ENCODE data around the gene RORB.

RORB gene

GRCh38 chr9:74496819-74497747 lies at the start of gene RORB:
TSS of gene RORB (plus strand) at chr9:74497335. CDS start at chr9:74497977, 642 bp downstream.
- peak; percentile 28 for DNase-seq

DNA sequence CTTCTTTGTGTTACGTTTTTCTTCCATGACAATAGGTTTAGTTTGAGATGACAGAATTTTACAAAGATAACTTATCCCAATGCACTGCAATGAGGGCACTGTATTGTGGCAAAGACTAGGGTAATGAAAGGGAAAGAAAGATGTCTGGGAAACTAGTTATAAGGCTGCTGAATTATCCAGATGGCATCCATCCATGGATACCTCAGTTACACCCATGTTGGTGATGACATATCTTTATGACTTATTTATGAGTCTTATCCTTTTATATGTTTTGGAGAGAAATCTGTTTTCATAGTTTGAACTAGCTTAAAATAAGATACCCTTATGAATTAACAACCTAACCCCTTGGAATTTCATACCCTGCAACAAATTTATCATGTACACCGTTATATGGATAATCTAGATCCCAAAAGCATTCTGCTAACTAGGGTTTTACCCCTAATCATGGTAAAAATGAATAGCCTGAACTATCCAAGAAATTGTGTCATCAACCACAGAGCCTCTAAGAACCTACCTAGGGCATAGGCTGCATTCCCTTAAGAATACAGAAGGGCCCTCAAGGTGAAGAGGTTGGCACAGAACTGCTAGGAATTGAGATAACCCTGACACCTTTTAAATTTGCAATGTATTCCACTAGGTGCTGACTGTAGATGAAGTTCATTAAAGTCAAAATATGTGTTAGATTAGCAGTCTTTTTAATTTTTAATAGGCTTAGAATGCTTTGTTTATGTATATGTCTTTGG lies 49.5 kb upstream of the RORB start:
- DNase-seq, result no peak

GRCh38 chr9:74449060-74449459 lies 48.1 kb upstream of the RORB start:
- DNase-seq, result no peak

DNA sequence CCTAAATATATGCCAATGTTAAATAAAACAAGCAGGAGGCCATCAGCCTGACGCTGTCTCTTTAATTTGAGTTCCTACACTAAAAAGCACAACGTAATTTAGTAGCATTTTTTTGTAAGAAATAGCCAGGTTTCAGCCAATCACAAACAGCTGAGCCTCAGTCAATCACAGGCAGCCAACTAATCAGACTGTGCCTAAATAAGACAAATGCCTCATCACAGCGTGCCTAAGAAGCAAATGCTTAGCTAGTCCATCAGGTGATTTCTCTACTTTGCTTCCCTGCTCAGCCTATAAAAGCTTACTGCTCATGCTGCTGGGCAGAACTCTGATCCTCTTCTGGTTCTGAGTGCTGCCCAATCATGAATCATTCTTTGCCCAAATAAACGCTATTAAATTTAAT lies 38.3 kb upstream of the RORB start:
- no peak for DNase-seq

DNA sequence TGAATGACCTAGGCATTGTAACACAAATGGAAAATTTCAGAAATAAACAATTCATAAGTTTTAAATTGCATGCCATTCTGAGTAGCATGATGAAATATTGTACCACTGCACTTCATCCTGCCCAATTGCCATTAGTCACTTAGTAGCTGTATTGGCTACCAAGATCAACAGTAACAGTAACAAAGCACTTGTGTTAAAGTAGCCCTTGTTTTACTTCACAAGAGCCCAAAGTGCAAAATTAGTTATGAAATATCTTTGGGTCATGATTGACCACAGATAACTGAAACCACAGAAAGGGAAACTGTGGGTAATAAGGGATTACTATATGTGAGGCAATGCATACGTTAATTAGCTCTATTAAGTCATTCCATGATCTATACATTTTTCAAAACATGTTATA lies 33.3 kb upstream of the RORB start:
- DNase-seq, result no peak

GRCh38 chr9:74478606-74479005 lies 18.5 kb upstream of the RORB start:
- DNase-seq, result no peak

DNA sequence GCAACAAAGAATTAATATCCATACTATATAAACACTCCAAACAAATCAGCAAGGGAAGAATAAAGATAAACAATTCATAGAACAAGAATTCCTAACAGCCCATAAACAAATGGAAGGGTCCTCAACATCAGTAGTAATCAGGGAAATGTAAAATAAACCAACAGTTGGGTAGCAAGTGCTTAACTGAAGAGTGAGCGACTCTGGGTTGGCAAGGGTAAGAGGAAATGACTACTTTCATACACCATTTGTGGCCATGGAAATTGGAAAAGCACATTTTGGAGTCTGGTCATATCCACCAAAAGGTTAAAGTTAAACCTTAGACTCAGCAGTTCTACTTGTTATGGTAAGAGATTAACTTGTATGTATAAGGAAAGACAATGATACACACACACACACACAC lies 17.4 kb upstream of the RORB start:
- DNase-seq, result no peak

GRCh38 chr9:74487395-74487794 lies 9.7 kb upstream of the RORB start:
- DNase-seq, result no peak

GRCh38 chr9:74493512-74493911 lies 3.6 kb upstream of the RORB start:
- no peak for DNase-seq

DNA sequence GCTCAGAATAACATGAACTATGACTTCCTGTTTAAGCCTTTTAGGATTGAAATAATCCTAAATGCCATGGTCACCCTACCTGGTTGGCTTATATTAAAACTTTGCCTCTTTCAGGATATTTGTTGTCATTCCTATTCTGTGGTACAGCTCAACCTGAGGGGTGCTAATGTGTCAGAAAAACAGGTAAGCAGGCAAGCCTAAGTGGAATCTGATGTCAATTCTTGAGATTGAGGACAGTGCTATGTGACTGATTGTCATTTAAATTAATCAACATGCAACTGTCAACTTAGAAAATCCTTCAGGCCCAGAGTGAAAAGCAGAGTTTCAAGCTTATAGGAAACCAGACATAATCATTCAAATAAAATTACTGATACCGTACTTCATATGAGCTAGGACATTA lies 2.6 kb upstream of the RORB start:
- no peak for DNase-seq

GRCh38 chr9:74496406-74496805 lies 729 bp upstream of the RORB start:
- peak; percentile 7 for DNase-seq

DNA sequence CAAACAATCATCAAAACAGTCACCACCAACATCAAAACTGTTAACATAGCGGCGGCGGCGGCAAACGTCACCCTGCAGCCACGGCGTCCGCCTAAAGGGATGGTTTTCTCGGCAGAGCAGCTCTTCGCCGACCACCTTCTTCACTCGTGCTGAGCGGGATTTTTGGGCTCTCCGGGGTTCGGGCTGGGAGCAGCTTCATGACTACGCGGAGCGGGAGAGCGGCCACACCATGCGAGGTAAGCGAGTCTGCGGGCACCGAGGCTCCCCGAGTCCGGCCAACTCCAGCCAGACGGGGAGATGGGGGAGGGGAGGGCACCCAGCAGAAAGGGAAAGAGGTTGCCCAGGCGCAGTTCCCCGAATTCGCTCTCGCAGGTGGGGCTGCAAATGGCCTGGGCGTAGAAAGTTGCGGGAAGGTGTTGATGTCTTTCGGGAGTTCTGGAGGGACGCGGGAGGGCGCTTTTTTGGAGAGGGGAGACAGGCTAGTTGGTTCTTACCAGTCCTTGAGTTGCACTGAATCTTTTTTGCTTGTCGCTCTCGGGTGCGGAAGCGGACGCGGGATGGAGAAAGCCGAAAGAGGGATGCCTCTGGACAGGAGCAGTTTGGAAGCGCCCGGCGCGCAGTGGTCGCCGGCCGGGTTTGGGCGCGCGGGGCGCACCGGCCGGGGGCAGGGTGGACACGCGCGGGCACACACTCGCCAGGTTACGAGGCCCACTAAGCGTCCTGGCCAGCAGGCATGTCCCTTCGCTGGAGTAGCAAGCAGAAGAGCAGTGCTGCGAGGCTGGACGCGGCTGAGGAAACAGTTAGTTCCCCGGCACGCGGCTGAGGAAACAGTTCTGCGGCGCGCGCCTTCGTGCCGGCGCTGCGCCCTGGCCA lies 849 bp downstream of the RORB start:
- DNase-seq, result peak; percentile 26

GRCh38 chr9:74498621-74499095 lies 1.5 kb downstream of the RORB start:
- no peak for DNase-seq

DNA sequence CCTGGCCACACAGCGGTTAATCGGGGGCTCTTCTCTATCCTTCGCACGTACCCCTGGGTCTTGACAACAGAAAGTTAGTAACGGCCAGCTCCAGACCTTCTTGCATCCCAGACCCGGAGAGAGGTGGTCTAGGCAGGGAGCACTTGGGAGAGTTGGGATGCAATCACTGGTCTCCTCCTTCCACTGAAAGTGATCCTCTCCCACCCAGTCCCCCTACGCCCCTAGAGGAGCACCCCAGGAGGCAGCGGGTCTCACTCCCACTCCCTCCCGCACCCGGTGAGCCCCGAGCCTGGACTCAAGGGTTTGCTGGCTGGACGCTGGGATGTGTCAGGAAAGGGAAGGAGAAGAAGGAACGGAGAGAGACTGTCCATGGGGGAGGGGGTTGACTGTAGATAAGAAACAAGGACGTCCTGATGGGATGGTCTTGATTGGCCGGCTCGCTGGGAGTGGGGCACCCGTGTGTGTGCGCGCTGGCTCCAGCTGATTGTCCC lies 2.0 kb downstream of the RORB start:
- peak; percentile 16 for DNase-seq

DNA sequence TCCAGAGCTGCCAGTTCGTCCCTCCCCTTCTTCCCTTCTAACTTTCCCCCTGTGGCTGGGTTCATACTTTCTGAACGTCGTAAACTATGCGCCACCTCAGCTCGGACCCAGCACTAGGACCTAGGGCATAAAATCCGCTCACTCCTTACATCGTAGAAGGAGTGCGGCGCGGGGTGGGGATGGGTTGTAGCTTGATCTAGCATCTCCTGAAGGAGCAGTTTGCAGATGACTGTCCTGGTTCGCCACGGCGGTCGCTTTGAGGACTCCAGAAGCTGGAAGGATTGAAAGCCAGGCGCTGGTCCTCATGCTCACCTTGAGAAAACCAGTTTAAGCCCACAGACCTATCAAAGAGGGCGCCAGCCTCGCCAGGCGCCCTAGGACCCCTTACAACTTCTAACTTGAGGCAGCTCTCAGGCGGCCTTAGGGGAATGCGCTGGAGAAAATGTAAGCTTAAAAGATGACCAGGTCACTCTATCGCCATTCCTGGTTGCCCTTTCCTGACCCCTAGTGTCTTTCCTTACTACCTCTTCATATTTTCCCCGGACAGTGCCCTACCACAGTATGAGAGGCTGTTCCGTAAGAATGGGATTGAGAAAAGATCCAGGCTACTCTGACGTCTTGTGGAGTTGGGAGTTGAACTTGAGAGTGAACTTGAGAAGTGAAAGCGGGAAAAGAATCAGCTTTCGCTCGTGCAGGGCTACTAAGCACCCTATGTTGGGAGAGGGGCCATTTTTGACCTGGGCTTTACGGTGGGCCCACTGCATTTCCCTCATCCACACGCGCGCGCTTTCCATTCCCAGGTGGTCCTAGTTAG lies 2.8 kb downstream of the RORB start:
- DNase-seq, result no peak

DNA sequence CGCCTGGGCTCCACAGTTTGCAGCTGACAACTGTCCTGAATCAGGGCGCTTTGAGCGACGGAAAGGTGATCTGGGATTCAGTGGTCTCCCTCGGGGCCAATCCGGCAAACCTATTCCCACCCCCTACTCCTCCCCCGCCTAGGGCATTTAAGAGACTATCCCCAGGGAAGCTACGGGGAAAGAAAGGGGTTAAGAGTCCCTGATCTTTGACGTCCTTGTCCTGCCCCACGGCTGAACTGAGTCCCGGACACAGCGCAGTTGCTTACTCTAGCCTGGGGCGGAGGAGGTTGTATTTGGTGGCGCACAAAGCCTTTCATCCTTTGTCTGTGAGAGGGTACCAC lies 3.4 kb downstream of the RORB start:
- DNase-seq, result no peak

DNA sequence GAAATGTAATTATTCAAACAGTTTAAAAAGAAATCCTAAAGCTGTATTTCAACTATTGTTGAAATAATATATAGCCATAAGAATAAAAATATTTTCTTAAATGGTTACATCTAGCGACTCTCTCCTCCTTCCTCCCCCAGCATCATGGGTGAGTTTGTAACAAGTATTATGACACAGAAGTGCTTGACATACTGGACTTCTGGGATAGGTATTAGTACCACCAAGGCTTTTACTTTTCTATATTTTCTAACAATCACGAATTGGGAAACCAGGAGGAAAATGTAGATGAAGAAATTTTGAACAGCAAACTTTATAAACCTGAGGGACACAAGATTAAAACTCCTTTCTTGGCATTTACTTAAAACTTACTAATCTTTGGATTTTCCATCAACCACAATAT lies 4.4 kb downstream of the RORB start:
- DNase-seq, result no peak

GRCh38 chr9:74503219-74503618 lies 6.1 kb downstream of the RORB start:
- no peak for DNase-seq

DNA sequence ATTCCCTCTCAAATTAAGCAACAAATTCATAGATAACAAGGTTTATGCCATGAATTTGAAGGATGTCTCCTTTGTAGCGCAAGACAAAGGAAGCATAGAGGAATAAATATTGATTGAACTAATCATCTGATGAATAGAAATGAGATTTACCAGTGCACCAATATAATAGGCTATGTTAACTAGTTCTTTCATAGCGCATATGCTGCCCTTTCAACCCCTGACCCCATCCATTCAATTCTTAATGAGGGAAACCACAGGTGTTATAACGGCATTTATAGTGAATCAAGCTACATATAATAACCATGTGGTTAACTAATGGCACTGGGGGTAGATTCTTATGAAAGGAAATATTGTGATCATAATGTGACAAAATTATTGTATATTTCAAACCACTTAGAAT lies 6.5 kb downstream of the RORB start:
- no peak for DNase-seq

GRCh38 chr9:74511333-74511732 lies 14.2 kb downstream of the RORB start:
- no peak for DNase-seq

DNA sequence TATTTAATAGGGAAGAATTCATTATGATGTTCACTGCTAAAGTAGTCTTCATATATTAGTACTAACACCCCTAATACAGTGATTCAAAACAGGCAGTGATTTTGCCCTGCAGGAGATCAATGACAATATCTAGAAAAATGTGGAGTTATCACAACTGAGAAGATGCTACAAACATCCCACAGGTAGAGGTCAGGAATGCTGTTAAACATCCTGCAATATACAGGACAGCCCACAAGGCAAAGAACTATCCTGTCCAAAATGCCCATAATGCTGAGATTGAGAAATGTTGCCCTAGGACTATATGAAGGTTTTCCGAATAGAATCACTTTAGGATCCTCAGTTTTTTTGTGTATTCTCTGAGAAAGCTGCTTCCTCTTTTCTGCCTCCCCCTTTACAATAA lies 15.3 kb downstream of the RORB start:
- no peak for DNase-seq

GRCh38 chr9:74513221-74513620 lies 16.1 kb downstream of the RORB start:
- no peak for DNase-seq
